ENCODE data around the gene SULF2. TPM values are rescaled to one million over a fixed set of nuclear protein-coding genes. Genes with fewer than 3 reads are reported as not detected.

Gene SULF2
- total and polyA plus RNA-seq, 9 of the 15 experiments (the other 6 are each of a cell fraction or from before 2014, with no cell fraction given): 0.33 TPM; not detected in 8

DNA sequence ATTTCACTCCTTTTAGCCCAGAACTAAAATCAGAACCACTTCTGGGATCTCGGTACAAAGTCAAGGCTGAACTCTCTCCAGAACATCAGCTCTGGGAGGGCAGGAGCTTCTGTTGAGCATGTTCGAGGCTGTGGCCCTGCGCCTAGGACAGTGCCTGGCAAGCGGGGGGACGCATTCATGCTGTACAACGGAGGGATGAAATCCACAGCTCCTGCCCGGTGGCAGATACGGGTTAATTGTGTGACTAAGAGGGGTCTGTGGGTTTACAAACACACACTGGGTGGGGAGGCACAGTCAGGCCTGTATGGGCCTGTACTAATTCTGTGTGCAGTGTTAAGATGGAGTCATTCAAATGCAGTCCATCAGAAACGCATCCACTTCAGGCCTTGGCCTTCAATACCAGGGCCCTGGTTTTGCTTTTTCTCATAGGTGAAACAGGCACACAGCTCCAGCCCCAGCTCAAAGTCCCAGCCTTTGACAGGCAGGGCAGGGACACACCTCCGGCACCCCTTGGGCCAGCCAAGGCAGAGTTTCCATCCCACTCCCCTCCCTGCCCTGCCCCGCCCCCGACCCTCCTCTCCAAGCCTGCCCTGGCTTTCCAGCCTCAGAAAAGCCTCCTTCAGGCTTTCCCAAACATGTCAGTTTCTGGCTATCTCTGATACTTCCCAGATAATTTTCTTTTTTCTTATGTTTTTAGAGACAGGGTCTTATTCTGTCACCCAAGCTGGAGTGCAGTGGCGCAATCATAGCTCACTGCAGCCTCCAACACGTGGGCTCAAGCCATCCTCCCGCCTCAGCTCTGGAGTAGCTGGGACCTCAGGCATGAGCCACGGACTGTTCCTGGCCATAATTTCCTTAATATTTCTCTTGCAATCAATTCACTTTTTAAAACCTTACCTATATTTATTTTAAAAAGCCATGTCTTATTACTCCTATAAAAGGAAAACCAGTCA is 109.8 kb downstream of the SULF2 start:
- Histone ChIP-seq H3K27ac (ENCODE audit: extremely low read depth, low read depth, low read length) (no peak overlapping the region), H4K20me1 (replicated peaks; ENCODE audit: control insufficient read depth, insufficient read depth, low read length) (peaks cover 13% of the 10 kb centered on the region), H3K9me1 (ENCODE audit: control insufficient read depth, insufficient read depth, low read length) (no peaks in the 10 kb centered on the region), H3K27me3 (ENCODE audit: control insufficient read depth in 2 of 2, insufficient read depth in 2 of 2, low read length in 2 of 2) (peaks cover 33 to 82% of the 10 kb centered on the region in 2 experiments), H3K4me2 (ENCODE audit: insufficient read depth, low read length) (no peak overlapping the region), H3K79me2 (ENCODE audit: control insufficient read depth, insufficient read depth, low read length) (no peaks in the 10 kb centered on the region), H3K4me3 (no peak overlapping the region), H3K4me1 (replicated peaks in 1 of 2; ENCODE audit: control insufficient read depth in 2 of 2, insufficient read depth in 2 of 2, low read length in 2 of 2) (peaks cover 0 to 12% of the 10 kb centered on the region in 2 experiments; a peak in 1 of 5 replicates), H2AFZ (ENCODE audit: low read depth, low read length) (no peak overlapping the region), H3K36me3 (ENCODE audit: control insufficient read depth, insufficient read depth, low read length) (no peaks in the 10 kb centered on the region), H3K9me3 (replicated peaks; ENCODE audit: control insufficient read depth, insufficient read depth, low read depth, low read length) (no peaks in the 10 kb centered on the region), H3K9ac (ENCODE audit: insufficient read depth in 1 of 2, low read depth in 2 of 2, low read length in 2 of 2) (no peak overlapping the region)
- ATAC-seq: no peak
- CTCF ChIA-PET (ENCODE audit: low intra/inter-chr PET ratio): interaction anchor here (3.7 kb wide), 1 partner anchor 945 kb away, joined by 22 read pairs; no protein-coding TSS in a partner anchor
- in situ Hi-C loops (cut with MboI): no loop called here
- POLR2A ChIA-PET: interaction anchor here (0.7 to 1.0 kb wide), 3 partner anchors 33 to 799 kb away, joined by 3 to 4 read pairs (median 3); no protein-coding TSS in a partner anchor
- no peak for FAIRE-seq
- TF ChIP-seq RBM15 (IDR thresholded peaks at IDR 0.05; ENCODE audit: insufficient read depth, low read length): no peak
- TF ChIP-seq, protein P1, sequence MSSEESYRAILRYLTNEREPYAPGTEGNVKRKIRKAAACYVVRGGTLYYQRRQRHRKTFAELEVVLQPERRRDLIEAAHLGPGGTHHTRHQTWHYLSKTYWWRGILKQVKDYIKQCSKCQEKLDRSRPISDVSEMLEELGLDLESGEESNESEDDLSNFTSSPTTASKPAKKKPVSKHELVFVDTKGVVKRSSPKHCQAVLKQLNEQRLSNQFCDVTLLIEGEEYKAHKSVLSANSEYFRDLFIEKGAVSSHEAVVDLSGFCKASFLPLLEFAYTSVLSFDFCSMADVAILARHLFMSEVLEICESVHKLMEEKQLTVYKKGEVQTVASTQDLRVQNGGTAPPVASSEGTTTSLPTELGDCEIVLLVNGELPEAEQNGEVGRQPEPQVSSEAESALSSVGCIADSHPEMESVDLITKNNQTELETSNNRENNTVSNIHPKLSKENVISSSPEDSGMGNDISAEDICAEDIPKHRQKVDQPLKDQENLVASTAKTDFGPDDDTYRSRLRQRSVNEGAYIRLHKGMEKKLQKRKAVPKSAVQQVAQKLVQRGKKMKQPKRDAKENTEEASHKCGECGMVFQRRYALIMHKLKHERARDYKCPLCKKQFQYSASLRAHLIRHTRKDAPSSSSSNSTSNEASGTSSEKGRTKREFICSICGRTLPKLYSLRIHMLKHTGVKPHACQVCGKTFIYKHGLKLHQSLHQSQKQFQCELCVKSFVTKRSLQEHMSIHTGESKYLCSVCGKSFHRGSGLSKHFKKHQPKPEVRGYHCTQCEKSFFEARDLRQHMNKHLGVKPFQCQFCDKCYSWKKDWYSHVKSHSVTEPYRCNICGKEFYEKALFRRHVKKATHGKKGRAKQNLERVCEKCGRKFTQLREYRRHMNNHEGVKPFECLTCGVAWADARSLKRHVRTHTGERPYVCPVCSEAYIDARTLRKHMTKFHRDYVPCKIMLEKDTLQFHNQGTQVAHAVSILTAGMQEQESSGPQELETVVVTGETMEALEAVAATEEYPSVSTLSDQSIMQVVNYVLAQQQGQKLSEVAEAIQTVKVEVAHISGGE (CRISPR knock-in tag; IDR thresholded peaks at IDR 0.05): peak in 1 of 3 experiments; percentile 89; a peak in 2 of 6 replicates
- WGBS (ENCODE audit: insufficient coverage, low coverage, missing lambda C conversion rate): 10% methylated on average over 16 of the region's 16 CpGs
- intact Hi-C loops (cut with micrococcal nuclease): loop anchor here (2.0 to 5.0 kb wide), 3 partner anchors 37 to 947 kb away; no protein-coding TSS in a partner anchor
- no TSS peak for BruUV-seq (replicated peaks)
- DNase-seq (ENCODE audit: extremely low read depth in 1 of 4, low spot score in 3 of 4): no peak
